AG09309 (cell line): ENCODE measurements around the gene MAPK1.

Source experiments
- DNase-seq: peaks from one replicate; pipeline ENCODE4 v3.0.0-alpha.2; 2010; ENCODE audit warnings: low read depth
- H3K4me3 ChIP-seq: 2 replicates; pipeline ENCODE4 v1.5.1; 2011; ENCODE audit warnings: mild to moderate bottlenecking, low read depth, low read length, moderate library complexity; ENCODE audit not compliant: control insufficient read depth
- TF ChIP-seq, protein P1 (sequence below): IDR thresholded peaks from 2 replicates; pipeline ENCODE4 v1.5.1; 2011; ENCODE audit warnings: mild to moderate bottlenecking, low read depth, low read length, inconsistent platforms; ENCODE audit not compliant: insufficient read depth, control insufficient read depth; ENCODE audit errors: missing control alignments

Gene MAPK1

DNA sequence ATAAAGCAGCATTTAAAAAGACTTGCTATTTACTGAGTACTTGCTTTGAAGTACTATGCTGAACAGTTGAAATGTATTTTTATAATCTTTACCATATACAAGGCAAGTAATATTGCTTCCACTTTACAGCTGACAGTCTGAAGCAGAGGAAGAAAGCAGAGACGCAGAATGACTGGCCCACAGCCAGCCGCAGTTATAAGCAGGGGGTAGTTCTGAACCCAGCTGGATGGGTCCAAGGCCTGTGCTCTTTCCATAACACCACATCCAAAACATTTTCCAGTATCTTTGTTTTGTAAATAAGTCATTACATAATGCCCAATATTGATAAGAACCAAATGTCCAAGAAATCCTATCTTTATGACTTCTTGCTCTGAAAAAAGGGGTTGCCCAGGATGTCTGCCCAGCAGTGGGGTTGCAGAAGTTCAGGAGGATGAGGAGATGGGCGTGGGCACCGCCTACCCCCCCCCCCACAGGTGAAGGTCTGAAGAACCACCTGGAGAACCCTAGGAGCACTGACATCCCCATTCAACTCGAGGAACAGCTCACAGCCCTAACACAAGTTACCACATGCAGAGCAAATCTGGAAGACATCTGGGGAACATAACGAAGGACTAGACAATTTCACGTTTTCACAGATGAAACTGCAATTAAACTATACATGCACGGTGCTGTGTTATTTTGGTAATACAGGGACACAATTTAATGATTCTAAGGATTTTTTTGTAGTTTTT, 107.6 kb downstream of the MAPK1 start:
- DNase-seq = no peak
- TF ChIP-seq, protein P1, sequence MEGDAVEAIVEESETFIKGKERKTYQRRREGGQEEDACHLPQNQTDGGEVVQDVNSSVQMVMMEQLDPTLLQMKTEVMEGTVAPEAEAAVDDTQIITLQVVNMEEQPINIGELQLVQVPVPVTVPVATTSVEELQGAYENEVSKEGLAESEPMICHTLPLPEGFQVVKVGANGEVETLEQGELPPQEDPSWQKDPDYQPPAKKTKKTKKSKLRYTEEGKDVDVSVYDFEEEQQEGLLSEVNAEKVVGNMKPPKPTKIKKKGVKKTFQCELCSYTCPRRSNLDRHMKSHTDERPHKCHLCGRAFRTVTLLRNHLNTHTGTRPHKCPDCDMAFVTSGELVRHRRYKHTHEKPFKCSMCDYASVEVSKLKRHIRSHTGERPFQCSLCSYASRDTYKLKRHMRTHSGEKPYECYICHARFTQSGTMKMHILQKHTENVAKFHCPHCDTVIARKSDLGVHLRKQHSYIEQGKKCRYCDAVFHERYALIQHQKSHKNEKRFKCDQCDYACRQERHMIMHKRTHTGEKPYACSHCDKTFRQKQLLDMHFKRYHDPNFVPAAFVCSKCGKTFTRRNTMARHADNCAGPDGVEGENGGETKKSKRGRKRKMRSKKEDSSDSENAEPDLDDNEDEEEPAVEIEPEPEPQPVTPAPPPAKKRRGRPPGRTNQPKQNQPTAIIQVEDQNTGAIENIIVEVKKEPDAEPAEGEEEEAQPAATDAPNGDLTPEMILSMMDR = no peak
- H3K4me3 ChIP-seq = no peak overlapping the region

DNA sequence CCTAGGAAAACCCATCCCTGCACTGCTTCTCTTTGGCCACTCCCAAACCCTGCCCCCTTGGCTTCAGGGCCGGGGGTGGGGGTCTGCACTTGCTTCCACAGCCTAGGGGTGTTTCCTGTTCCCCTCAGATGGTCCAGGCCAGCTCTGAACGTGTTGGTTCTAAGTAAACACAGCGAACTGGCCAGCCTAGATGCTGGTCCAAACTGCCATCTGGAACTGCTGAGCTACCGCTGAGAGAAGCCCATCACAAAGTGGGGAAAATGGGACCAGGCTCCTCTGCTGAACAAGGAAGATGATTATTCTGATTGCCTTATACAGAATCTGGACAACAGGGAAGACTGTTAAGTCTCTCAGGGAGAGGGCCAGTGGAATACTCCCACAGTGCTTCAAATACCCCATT, 108.4 kb downstream of the MAPK1 start:
- no peak for DNase-seq
- no peak overlapping the region for H3K4me3 ChIP-seq
- TF ChIP-seq, protein P1 = no peak

DNA sequence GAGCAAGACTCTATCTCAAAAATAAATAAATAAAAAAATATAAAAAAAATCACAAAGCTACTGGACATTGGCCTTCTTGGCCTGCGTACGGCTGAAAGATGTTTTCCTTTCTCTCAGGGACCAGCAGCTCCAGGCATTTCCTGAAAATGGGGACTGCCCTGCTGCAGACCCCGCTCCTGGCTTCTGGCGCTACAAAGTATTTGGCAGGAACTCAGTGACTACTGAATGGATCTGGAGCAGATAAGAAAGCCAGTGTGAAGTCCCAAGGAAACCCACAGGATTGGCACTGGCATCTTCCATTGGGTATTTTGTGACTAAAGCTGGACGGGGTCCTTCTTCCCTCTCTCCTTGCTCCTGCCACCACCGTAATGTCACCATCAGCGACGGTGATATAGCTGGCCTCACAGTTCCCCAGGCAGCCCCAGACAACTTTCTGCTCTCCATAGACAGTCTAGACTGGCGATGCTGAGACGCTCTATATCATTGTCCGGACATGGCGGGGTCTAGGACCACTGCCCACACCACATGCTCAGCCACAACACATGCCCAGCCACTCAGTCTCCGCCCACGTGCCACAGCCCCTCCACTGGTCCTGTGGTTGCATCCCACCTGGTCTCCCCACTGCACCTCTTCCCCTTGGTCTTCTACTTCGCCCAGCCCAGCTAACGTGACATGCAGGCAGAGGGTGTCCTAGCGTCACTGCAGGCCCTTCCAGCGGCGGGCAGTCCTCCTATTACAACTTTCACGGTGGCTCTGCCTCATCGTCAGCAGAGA, 109.2 kb downstream of the MAPK1 start:
- DNase-seq = no peak
- no peak overlapping the region for H3K4me3 ChIP-seq
- TF ChIP-seq, protein P1 = no peak

DNA sequence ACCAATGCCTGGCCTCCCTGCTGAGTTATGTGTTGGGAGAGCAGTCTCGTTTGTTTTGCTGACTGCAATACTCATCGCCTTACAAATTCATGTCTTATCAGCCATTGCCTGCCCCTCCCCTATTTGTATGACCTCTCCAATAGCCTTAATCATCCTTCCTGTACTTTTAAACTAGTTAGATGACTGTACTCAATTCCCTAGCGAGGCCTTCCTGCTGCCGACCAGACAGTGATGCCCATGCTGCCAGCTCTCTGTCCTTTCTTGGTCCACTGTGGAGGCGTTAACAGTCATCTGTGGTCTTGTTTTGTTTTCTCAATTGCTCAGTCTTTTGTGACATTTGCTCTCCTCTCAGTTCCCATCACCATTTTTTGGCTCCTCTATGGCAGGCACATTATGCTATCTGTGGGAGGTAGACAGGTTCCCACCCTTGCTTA, 111.6 kb downstream of the MAPK1 start:
- no peak overlapping the region for H3K4me3 ChIP-seq
- TF ChIP-seq, protein P1 = no peak
- no peak for DNase-seq

DNA sequence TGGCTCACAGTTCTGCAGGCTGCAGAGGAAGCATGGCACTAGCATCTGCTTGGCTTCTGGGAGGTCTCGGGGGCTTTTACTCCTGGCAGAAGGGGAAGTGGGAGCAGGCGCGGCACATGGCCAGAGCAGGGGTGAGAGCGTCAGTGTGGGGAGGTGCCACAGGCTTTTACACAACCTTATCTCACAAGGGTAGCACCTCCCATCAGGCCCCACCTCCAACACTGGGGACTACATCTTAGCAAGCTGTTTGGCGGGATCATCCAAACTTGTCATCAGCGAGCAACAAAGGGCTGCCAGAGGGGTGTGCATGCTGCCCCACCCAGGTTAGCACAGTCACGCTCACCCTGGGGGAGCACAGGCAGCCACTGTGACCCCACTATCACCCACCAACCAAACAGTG, 112.9 kb downstream of the MAPK1 start:
- TF ChIP-seq, protein P1 = no peak
- DNase-seq = no peak
- no peak overlapping the region for H3K4me3 ChIP-seq

DNA sequence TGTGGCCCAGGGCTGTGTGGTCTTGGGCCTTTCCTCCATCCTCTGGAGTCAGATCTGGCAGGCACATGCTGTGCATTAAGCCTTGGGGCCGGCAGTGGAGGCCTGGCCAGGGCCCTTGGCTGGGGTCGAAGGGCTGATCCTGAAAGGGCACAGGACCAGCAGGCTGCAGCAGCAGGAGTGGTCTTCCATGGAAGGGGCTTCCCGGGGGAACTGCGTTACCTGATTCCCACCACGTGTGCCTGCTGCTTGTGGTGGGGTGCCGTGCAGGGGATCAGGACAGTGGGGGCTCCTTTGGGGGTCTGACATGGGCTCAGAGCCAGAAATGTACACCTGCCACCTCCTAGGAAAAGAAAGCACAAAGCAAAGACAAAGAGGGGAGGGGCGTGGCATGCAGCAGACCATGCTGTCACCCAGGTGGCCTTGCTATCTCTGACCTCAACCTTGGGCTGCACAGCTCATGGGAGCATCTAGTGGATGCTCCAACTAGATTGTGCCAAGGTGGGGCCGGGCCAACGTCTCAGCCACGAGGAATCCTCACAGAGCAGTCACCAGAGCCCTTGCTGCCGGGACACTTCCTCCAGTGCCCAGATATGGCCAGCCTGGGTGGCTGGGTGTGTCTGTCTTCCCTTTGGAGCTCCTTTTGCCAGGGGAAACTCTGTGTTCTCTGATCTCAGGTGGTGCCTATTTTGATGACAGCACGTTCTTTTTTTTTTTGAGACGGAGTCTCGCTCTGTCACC, 113.9 kb downstream of the MAPK1 start:
- no peak for DNase-seq
- TF ChIP-seq, protein P1 = no peak
- H3K4me3 ChIP-seq = no peak overlapping the region
